ENCODE results near the gene ST7. TPM values are rescaled to one million over a fixed set of nuclear protein-coding genes. Genes with fewer than 3 reads are reported as not detected.

ST7 gene
- total and polyA plus RNA-seq, 2 donors from 2014 or later, result 21.5 to 29.8 TPM

DNA sequence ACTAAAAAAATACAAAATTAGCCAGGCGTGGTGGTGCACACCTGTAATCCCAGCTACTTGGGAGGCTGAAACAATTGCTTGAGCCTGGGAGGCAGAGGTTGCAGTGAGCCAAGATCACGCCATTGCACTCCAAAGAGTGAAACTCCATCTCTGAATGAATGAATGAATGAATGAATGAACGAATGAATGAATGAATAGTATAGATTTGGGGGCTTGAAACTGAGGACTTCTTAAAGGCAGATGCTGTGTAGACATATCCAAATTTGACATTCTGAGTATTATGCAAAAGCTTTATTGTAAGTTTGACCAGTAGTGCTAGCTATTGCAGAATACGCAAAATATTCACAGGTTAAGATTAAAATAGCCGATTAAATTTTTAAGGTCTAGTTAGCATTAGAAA lies 30.8 kb upstream of the ST7 start:
- FAIRE-seq, result no peak
- intact Hi-C loops (cut with DNase I), result no loop called here

DNA sequence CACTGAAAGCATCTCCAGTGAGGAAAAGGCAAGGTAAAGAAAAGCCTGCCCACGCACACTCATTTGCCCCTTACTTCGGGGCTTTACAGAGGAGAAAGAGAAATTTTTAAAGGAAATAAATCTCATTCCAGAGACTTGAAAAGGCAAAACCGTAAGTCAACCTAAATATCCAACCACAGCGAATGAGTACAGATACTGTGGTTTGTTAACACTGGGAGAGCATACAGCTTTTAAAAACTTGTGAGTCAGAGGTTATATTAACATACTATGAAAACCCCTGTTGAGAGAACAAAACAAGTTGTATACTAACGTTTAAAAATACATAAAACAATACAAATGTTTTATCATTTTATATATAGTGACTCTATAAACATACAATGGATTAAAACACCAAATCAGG lies 28.6 kb upstream of the ST7 start:
- FAIRE-seq (no peak), DNase-seq (no peak)
- intact Hi-C loops (cut with DNase I), result no loop called here
- Histone ChIP-seq H3K4me3 (ENCODE audit: low read length in 3 of 3) (no peak overlapping the region), H3K9me3 (ENCODE audit: control insufficient read depth in 2 of 3, insufficient read depth in 1 of 3, low read length in 3 of 3) (no peaks in the 10 kb centered on the region), H3K27me3 (ENCODE audit: control insufficient read depth, insufficient read depth, low read length) (no peaks in the 10 kb centered on the region), H3K9ac (ENCODE audit: low read length in 3 of 3) (no peak overlapping the region), H3K27ac (ENCODE audit: low read depth in 2 of 2, low read length in 2 of 2) (no peak overlapping the region), H3K4me1 (ENCODE audit: control insufficient read depth in 2 of 3, insufficient read depth in 2 of 3, low read depth in 1 of 3, low read length in 3 of 3) (no peaks in the 10 kb centered on the region), H3K36me3 (ENCODE audit: control insufficient read depth in 2 of 3, insufficient read depth in 3 of 3, low read length in 3 of 3) (no peaks in the 10 kb centered on the region)
- TF ChIP-seq, protein P1, sequence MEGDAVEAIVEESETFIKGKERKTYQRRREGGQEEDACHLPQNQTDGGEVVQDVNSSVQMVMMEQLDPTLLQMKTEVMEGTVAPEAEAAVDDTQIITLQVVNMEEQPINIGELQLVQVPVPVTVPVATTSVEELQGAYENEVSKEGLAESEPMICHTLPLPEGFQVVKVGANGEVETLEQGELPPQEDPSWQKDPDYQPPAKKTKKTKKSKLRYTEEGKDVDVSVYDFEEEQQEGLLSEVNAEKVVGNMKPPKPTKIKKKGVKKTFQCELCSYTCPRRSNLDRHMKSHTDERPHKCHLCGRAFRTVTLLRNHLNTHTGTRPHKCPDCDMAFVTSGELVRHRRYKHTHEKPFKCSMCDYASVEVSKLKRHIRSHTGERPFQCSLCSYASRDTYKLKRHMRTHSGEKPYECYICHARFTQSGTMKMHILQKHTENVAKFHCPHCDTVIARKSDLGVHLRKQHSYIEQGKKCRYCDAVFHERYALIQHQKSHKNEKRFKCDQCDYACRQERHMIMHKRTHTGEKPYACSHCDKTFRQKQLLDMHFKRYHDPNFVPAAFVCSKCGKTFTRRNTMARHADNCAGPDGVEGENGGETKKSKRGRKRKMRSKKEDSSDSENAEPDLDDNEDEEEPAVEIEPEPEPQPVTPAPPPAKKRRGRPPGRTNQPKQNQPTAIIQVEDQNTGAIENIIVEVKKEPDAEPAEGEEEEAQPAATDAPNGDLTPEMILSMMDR (IDR thresholded peaks at IDR 0.05; ENCODE audit: borderline replicate concordance, extremely low read depth, insufficient read depth), result no peak

More for the DNA sequence above, 30.8 kb upstream of the ST7 start:
- no peak overlapping the region for H3K9ac ChIP-seq (ENCODE audit: low read length in 3 of 3)
- H3K9me3 ChIP-seq (ENCODE audit: control insufficient read depth in 2 of 3, insufficient read depth in 1 of 3, low read length in 3 of 3), result no peaks in the 10 kb centered on the region
- no peaks in the 10 kb centered on the region for H3K27me3 ChIP-seq (ENCODE audit: control insufficient read depth, insufficient read depth, low read length)
- no peak overlapping the region for H3K4me3 ChIP-seq (ENCODE audit: low read length in 3 of 3)
- H3K4me1 ChIP-seq (ENCODE audit: control insufficient read depth in 2 of 3, insufficient read depth in 2 of 3, low read depth in 1 of 3, low read length in 3 of 3), result no peaks in the 10 kb centered on the region
- peaks cover 0 to 4% (median 1%) of the 10 kb centered on the region in 3 donors for H3K36me3 ChIP-seq (ENCODE audit: control insufficient read depth in 2 of 3, insufficient read depth in 3 of 3, low read length in 3 of 3)
- H3K27ac ChIP-seq (ENCODE audit: low read depth in 2 of 2, low read length in 2 of 2), result no peak overlapping the region
- DNase-seq, result no peak
- TF ChIP-seq, protein P1 (IDR thresholded peaks at IDR 0.05; ENCODE audit: borderline replicate concordance, extremely low read depth, insufficient read depth), result no peak

DNA sequence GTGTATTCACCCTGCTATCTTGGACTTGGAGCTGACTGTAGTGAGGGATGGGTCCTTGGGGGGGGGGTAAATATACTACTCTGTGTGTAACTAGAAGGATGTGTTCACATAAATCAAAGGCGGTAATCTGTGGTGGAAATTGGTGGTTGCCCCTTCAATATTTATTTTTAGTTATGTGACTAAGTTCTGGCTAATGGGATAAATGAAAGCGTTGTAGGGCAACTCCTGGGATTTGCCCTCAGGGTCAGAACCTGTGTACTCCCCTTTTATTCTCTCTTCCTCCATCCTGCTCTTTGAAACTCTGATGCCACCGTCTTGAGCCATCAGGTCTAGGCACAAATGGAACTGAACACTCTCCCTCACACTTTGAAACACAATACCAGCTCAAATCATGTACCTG lies 24.3 kb upstream of the ST7 start:
- Histone ChIP-seq H3K4me3 (ENCODE audit: low read length in 3 of 3) (no peak overlapping the region), H3K27me3 (ENCODE audit: control insufficient read depth, insufficient read depth, low read length) (no peaks in the 10 kb centered on the region), H3K4me1 (ENCODE audit: control insufficient read depth in 2 of 3, insufficient read depth in 2 of 3, low read depth in 1 of 3, low read length in 3 of 3) (peaks cover 0 to 4% (median 0%) of the 10 kb centered on the region in 3 donors), H3K36me3 (ENCODE audit: control insufficient read depth in 2 of 3, insufficient read depth in 3 of 3, low read length in 3 of 3) (no peaks in the 10 kb centered on the region), H3K9ac (ENCODE audit: low read length in 3 of 3) (no peak overlapping the region), H3K9me3 (ENCODE audit: control insufficient read depth in 2 of 3, insufficient read depth in 1 of 3, low read length in 3 of 3) (no peaks in the 10 kb centered on the region), H3K27ac (ENCODE audit: low read depth in 2 of 2, low read length in 2 of 2) (no peak overlapping the region)
- FAIRE-seq, result no peak
- TF ChIP-seq, protein P1 (IDR thresholded peaks at IDR 0.05; ENCODE audit: borderline replicate concordance, extremely low read depth, insufficient read depth), result no peak
- intact Hi-C loops (cut with DNase I), result no loop called here
- no peak for DNase-seq

Measured in kidney (tissue), 14 donors.